Fibroblast of peridontal ligament (primary cell): ENCODE data around the gene SERINC5.

Source experiments
- DNase-seq: peaks from one replicate; pipeline ENCODE4 v3.0.0-alpha.2; 2010; ENCODE audit errors: extremely low read depth

SERINC5 gene

DNA sequence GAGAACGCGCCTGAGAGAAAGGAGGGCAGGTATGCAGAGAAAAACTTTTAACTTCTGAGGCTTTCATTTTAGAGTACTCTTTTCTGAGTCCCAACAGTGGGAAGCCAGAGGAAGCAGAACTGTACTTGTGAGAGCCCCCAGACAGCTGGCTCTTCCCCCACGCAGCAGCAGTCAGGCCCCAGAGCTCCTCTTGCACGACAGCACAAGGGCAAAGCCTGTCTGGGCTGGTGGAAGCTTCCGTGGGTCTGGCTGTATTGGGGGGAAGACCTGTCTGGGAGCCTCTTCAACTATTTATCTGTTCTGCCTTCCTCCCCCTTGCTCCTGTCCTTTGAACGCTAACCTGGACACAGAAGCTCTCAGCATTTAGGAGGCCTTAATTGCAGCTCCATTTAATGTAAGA, 152.5 kb downstream of the SERINC5 start:
- no peak for DNase-seq

DNA sequence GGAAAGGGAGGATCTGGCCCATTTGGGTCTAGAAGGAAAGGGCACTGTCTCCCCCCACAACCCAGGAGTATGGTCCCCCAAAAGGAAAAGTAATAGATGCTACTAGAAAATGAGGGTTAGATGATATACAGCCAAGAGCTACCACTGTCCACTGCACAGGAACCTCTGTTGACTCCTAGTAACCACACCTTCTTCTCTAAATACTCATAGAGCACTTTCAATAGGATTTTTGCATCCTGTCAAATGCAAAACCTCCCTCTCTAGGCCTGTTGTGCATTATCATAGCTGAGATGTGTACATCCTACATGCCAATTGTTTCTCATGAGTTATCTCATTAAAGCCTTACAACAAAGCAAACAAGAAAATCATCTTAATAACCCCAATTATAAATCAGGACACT, 153.9 kb downstream of the SERINC5 start:
- DNase-seq = no peak

DNA sequence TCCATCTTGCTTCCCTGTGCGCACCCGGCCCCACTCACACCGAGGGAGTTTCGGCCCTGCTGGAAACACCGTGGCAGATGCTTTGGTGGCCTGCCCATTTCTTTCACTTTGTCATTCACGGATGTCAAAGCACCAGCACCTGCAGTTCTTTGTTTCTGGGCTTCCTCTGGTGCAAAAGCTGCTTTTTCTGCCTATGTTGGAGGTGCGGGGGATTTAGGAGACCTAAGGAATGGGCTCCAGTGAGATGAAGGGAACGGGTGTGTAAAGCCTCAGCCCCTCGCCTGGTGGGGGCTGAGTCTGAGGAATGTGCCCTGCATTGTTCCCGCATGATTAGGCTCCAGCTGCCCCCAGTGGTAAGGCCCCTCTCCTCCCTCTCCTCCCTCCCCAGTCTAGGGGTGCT, 158.4 kb downstream of the SERINC5 start:
- no peak for DNase-seq

DNA sequence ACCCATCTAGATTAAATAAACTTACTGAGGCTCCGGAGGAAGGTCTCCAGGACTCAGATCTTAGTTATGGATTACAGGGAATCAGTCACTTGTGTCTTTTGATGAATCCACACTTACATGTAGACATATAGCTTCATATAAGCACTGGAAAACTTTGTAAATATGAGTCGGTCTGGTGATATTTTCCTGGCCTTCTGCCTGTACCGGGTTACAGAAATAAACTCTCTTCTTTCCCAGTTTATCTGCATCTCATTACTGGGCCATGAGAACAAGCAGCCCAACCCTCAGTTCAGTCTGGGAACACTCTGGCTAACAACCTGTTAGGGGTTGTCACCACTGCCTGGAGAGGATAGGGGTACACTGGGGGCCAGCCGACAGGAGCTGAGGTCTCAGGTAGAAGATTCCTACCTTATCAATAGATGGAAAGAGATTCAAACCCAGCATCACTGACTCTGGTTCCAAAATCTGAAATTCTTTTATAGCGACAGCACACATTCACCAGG, 161.6 kb downstream of the SERINC5 start:
- peak; percentile 46 for DNase-seq

DNA sequence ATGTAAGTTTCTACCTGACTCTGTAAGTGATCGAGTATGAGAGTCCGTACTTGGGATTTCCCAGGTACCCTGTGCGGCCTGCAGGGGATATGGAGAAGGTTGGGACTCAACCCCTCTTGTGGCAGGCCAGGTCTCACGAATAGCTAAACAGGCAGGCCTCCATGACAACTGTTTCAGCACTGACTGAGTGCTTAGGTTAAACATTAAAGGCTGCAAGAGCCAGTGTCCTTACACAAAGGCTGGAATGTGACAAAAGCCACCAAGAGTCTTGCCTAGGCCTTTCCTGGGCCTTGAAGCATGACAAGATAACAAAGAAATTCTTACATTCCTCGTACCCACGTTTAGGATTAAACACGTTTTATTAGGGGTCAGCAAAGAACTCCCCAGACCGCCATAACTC, 162.1 kb downstream of the SERINC5 start:
- DNase-seq = no peak

DNA sequence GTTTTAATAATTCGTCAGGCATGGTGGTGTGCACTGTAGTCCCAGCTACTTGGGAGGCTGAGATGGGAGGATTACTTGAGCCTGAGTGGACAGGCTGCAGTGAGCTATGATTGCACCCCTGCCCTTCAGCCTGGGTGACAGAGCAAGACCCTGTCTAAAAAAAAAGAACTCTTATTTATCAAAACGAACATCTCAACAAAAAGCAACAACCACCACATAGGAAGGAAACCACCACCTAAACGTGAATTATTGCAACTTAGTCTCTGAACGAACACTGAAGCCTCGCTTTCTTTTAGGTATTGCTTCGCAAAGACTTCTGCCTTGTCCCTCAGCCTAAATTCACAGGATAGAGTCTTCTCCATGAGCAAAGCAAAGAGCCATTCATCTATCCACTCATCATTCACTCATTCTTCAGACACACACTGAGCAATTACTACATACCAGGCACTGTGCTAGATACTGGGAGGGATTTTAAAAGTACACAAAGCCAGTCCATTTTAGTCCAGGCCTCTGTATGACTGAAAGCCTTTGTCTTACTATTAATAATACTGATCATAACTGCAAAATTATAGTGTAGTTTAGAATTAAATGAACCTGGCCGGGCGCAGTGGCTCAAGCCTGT, 163.3 kb downstream of the SERINC5 start:
- no peak for DNase-seq

DNA sequence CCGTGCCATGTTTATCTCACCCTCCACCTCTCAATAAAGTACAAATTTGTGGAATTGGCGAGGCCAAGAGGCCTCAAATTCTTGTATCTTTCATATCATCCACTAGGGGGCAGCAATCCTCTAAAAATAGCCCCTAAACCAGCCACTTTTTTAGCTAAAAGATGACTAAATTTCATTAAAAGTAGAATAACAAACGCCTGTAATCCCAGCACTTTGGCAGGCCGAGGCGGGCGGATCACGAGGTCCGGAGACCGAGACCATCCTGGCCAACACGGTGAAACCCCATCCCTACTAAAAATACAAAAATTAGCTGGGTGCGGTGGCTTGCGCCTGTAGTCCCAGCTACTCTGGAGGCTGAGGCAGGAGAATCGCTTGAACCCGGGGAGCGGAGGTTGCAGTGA, 164.1 kb downstream of the SERINC5 start:
- DNase-seq = peak; percentile 80

DNA sequence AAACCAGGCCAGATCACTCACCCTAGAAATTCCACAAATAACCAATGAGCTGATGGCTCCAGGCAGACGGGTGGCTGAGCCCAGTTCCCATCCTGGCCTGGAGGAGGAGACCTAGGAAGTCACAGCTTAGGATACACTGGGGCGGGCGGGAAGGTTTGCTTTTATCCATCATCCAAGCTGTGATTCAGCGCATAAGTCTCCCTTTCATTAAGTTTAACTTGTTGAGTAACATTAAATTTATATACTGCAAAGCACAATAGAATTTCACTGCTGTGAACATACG, 165.0 kb downstream of the SERINC5 start:
- no peak for DNase-seq

DNA sequence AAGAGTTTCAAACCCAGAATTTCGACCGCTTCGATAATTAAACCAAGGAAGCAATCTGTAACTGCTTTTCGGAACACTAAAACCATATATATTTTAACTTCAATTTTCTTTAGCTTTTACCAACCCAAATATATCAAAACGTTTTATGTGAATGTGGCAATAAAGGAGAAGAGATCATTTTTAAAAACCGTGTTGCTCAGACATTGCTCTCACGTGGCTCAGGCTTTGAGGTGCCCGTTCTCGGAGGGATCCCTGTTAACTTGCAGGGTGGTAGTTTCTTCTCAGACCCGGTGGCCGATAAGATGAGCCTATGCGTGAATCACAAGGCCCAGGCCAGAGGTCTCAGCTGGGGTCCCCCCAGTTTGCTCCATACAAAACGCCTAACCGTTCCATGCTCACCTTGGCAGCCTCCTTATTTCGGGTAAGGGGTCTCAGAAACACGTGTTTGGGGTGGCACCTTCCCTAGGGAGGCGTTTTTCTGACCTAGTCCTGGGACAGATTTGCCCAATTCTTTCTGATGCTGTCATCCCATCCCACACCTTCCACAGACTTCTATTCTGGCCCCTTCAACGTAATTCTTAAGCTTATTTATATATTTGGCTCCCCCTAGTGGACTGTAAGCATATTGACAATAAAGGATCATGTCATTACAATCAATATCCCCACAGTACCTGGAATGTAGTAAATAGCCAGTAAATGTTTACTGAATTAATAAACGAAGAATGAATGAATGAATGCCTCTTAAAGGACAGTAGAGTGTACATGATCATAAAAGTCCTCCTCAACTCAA, 172.6 kb downstream of the SERINC5 start:
- DNase-seq = peak; percentile 87

DNA sequence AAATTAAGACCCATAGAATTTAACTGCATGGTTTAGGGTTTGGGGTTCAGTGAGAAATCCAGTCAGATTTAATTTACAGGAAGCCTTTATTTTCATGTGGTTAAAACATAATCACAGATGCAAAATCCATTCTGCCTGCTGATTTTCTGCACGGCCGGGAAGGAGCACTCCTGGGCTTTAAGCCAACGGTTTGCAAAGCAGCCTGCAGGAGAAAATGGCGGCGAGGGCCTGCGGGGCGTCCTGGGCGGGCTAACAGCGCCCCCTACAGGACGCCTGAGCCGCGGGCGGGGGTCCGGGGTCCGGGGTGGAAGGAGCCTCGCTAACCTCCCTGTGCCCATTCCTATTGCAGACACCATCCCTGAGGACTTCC, 173.1 kb downstream of the SERINC5 start:
- DNase-seq = peak; percentile 91

DNA sequence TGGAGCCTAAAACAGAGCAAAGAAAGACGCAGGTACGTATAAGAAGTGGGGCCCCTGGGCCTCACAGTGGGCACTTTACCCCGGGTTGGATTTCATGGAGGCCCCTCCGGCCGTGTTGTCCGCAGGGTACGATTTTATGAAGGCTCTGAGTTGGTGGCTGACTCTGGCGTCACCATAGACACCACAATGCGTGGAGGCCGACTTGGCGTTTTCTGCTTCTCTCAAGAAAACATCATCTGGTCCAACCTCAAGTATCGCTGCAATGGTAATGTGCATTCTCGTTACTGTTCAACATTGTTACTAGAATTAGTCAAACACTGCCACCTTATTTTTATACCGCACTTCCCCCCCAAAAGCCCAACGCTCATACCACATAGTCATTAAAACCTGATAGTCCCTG, 173.6 kb downstream of the SERINC5 start:
- DNase-seq = no peak

DNA sequence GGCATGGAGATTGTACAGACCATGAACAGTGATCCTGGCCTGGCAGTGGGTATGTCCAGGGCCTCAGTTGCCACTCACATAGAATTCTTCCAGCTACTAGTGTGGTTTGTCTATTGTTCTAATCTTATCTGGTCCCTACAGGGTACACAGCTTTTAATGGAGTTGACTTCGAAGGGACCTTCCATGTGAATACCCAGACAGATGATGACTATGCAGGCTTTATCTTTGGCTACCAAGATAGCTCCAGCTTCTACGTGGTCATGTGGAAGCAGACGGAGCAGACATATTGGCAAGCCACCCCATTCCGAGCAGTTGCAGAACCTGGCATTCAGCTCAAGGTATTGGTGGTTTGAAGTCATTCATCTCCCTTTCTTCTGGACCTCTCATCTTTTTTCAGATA, 176.9 kb downstream of the SERINC5 start:
- DNase-seq = no peak

DNA sequence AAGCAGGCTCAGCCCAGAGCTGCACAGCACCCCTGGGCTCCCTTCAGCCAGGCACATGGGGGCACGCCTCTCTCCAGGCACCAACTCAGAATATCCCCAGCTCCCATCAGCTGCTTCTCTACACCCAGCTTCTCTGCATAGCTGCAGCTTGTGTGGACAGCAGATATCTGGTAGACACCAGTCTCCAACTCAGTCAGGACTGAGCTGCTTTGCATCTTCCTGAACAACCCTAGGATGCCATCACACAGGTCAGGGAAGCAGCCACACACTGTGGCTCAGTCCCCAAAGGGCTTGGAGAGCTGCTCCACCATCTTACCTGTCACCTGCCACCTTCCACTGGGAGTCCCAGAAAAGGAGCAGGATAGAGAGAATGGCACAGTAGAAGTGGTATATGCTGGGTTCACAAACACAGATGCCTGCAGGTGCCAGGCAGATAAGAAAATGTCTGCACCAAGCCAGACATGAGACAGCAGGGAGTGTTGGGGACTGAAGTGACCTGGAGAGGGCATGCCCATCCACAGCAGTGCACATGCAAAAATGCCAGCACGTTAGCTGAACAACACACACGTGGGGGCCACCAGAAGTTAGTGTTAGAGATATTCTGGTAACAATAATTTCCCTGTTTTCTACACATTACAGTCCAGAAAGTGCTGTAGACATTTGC, 178.7 kb downstream of the SERINC5 start:
- no peak for DNase-seq

DNA sequence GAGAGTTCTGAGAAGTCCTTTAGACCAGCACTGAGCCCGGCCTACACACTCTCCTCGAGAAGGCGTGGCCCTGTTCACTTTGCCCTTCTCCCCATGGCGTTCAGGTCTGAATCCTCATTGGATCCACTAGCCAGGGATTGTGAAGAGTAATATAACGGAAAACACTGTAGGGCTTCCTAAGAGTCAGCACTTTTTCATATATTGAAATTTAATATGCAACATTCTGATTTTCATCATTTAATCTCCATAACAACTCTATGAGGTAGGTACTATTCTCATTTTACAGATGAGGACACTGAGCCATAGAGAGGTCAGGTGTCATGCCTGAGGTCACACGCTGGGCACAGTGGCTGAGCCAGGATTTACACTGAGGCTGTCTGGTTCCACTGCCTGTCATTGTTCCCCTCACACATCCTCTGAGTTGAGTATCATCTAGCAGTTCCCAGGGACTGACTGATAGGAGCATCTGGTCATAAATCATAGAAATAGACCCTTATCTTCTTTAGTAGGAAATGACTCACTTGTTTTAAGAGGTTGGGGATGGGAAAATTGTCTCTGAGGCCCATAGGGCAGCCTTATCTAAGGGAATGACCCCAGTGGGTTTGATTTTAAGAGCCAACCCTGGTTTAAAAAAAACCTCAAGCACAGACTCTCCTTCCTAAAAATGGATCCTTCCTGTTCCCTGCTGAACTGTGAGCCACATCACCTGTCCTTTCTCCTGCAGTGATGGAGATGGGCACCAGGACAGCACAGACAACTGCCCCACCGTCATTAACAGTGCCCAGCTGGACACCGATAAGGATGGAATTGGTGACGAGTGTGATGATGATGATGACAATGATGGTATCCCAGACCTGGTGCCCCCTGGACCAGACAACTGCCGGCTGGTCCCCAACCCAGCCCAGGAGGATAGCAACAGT, 179.5 kb downstream of the SERINC5 start:
- no peak for DNase-seq

DNA sequence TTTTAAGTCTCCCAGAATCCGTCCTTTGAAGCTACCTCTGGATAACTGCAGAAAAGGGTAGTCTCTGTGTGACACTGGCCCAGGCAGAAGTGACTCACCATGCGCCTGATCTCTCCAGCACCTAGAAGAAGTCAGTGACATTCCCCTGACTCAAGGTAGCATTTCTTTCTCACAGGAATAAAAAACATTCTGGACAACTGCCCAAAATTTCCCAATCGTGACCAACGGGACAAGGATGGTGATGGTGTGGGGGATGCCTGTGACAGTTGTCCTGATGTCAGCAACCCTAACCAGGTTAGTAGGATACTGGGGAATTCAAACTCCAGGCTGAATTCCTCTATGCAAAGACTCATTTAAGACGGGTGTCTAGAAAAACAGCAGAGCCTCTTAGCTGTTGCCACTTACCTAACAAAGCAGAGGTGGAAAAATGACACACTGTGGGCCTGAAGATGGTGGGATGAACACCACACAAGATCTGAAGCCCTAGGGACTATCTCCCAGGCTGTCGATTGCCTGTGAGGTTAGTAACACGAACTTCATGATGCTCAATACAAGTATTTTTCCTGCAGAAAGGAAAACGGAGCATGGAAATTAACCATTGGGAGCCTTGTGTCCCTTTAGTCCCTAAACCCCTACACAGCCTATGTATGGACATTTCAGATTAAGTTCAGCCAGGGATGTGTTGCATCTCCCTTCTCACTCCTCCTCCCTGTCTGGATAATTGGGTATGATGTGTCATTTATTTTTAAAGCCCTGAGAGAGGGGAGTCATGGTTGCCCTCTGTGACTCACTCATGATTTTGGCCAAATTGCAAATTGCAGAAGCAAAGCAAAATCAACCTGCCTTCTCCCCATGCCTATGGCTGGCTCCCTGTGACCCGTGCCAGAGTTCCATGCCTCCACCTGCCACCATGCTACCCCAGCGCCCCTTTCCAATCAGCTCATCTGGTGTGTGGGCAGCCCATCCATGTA, 183.5 kb downstream of the SERINC5 start:
- peak; percentile 68 for DNase-seq

DNA sequence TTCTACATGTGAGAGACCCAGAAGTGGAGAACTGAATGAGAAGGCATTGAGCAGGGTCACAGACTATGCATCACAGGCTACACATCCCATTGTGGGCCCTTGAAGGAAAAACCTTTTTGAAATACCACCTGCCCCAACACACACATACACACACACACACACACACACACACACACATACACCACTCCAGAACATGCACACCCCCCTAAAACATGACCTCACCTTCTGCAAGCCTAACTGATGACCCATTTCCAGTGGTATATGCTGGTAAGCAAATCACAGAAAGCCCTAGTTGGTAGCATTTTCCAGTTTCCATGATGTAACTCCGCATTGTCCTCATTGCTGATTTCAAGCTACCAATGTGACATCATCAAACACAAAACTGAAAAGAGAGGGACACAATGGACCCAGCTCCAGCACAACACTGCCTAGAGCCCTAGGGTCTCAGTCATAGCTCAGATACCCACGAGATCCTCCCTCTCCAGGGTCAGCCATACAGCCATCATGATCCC, 184.3 kb downstream of the SERINC5 start:
- DNase-seq = no peak

DNA sequence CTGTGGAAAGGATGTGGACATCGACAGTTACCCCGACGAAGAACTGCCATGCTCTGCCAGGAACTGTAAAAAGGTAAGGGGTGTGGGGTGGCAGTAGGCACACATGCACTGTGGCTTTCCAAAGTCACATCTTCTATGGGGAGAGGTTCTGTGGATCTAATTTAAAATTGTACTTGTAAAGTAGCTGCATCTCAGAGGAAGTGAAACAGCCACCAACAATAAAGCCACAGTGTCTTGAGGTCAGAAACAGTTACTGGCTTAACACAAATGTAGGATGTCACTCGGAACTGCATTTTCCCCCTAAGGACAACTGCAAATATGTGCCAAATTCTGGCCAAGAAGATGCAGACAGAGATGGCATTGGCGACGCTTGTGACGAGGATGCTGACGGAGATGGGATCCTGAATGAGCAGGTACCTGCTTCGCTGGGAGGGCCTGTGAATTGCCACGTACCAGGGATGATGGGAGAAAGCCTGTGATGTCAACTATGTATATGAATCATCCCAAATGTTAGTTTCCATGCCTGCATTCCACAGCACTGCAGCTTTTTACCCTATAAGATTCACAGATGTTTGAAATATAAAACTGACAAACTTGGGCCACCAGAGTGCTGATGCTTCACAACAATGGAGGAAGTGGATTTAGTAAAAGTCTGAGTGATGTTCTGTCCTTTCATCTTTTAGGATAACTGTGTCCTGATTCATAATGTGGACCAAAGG, 185.4 kb downstream of the SERINC5 start:
- DNase-seq = peak; percentile 75

DNA sequence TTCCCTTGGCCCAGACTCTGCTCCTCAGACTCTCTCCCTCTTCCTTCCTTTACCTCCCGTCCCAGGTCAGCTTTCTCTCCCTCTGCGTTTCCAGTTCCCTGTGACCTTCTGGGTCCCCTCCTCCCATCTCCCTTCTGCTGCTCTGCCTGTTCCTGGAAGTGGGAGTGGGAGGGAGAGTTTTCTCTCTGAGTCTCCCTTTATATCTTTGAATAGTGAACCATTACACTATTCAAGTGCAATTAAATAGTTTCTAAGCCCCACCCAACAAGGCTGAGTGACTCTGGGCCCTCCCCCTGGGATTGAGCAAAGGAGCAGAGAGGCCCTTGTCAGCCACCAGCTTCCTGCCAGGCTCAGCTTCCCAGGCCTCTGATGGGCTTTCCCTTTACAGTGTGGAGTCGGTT, 185.9 kb downstream of the SERINC5 start:
- DNase-seq = no peak

DNA sequence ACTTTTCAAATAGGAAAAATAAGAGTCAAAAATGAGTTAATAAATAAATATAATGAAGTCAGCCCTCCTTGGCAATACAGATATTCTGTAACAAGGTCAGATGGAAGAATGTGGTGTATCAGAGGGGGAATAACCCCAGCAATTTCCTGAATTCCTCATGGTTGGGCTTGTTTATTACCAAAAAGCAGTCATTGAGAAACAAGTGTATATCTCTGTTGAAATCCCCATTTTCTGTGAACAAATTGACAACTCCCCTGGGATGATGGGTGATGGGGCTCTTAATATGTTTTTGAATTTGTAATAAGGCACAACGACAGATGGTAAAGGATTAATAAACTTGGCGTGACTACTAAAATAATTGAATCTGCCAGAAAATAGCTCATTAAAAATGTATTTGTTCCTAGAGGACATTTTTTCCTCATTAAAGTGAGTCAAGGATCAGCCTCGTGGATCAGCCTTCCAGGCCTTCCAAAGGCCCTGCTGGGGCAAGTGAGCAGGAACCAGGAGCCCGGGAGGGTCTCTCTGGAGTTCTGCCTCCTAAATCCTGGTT, 186.5 kb downstream of the SERINC5 start:
- DNase-seq = peak; percentile 74

DNA sequence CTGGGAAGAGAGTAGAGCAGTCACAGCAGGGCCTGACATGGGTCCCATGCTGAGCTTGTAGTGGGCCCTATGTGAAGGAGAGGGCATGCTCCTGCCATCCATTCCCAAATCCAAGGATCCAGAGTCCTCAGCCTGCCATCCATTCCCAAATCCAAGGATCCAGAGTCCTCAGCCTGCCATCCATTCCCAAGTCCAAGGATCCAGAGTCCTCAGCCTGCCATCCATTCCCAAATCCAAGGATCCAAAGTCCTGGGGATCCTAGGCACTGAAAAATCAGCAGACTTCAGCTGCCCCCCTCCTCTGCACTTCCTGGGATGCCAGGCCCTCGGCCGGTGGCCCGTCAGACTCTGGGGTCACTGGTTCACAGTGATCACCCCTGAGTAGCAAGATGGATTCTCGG, 187.1 kb downstream of the SERINC5 start:
- no peak for DNase-seq
